Measurements from ENCODE around the gene FAM83F. TPM values are rescaled to one million over a fixed set of nuclear protein-coding genes. Genes with fewer than 3 reads are reported as not detected.

FAM83F gene
- total and polyA plus RNA-seq, 7 donors = under 0.01 to 19.5 (median 0.71) TPM

DNA sequence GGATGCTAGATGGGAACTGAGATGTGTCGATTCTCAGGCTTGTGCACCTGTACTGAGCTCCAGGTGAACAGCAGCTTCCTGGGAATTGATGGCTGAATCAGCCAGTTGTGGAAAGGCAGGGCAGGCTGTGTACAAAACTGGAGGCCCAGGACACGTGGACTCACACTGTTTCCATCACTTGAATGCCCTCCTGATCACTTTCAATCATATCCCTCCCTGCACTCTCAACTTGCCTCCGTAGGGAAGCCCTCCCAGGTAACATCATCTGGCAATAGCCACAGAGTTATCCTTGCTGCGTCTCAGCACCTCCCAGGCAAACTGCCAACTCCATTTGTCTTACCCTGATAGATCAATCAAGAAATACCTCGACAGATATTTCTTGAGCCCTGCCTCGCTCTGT, 10.1 kb downstream of the FAM83F start:
- intact Hi-C loops (cut with DNase I) = no loop called here

GRCh38 chr22:40006641-40007040, 11.9 kb downstream of the FAM83F start:
- H3K27ac ChIP-seq = no peak overlapping the region
- peaks cover 6 to 56% (median 17%) of the 10 kb centered on the region in 3 donors for H3K27me3 ChIP-seq
- no peak for TF ChIP-seq EP300 (IDR thresholded peaks at IDR 0.05)
- TF ChIP-seq, protein P1, sequence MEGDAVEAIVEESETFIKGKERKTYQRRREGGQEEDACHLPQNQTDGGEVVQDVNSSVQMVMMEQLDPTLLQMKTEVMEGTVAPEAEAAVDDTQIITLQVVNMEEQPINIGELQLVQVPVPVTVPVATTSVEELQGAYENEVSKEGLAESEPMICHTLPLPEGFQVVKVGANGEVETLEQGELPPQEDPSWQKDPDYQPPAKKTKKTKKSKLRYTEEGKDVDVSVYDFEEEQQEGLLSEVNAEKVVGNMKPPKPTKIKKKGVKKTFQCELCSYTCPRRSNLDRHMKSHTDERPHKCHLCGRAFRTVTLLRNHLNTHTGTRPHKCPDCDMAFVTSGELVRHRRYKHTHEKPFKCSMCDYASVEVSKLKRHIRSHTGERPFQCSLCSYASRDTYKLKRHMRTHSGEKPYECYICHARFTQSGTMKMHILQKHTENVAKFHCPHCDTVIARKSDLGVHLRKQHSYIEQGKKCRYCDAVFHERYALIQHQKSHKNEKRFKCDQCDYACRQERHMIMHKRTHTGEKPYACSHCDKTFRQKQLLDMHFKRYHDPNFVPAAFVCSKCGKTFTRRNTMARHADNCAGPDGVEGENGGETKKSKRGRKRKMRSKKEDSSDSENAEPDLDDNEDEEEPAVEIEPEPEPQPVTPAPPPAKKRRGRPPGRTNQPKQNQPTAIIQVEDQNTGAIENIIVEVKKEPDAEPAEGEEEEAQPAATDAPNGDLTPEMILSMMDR (IDR thresholded peaks at IDR 0.05) = no peak
- no peak for TF ChIP-seq POLR2AphosphoS5 (IDR thresholded peaks at IDR 0.05)
- no peak for TF ChIP-seq POLR2A (IDR thresholded peaks at IDR 0.05)
- intact Hi-C loops (cut with DNase I) = no loop called here
- no peaks in the 10 kb centered on the region for H3K9me3 ChIP-seq
- no peak overlapping the region for H3K4me3 ChIP-seq
- 87 to 95% methylated on average over 8 of the region's 8 CpGs for WGBS, 2 donors
- no peaks in the 10 kb centered on the region for H3K36me3 ChIP-seq
- H3K4me1 ChIP-seq = no peaks in the 10 kb centered on the region
- no peak for DNase-seq

More for the DNA sequence above, 10.1 kb downstream of the FAM83F start:
- DNase-seq = no peak
- no peak overlapping the region for H3K4me3 ChIP-seq
- 82 to 85% methylated on average over 6 of the region's 6 CpGs for WGBS, 2 donors
- H3K36me3 ChIP-seq = no peaks in the 10 kb centered on the region
- TF ChIP-seq POLR2AphosphoS5 (IDR thresholded peaks at IDR 0.05) = no peak
- TF ChIP-seq POLR2A (IDR thresholded peaks at IDR 0.05) = no peak
- TF ChIP-seq, protein P1 (IDR thresholded peaks at IDR 0.05) = no peak
- TF ChIP-seq EP300 (IDR thresholded peaks at IDR 0.05) = no peak
- no peaks in the 10 kb centered on the region for H3K9me3 ChIP-seq
- H3K4me1 ChIP-seq = no peaks in the 10 kb centered on the region
- peaks cover 6 to 38% (median 11%) of the 10 kb centered on the region in 3 donors for H3K27me3 ChIP-seq
- H3K27ac ChIP-seq = no peak overlapping the region

DNA sequence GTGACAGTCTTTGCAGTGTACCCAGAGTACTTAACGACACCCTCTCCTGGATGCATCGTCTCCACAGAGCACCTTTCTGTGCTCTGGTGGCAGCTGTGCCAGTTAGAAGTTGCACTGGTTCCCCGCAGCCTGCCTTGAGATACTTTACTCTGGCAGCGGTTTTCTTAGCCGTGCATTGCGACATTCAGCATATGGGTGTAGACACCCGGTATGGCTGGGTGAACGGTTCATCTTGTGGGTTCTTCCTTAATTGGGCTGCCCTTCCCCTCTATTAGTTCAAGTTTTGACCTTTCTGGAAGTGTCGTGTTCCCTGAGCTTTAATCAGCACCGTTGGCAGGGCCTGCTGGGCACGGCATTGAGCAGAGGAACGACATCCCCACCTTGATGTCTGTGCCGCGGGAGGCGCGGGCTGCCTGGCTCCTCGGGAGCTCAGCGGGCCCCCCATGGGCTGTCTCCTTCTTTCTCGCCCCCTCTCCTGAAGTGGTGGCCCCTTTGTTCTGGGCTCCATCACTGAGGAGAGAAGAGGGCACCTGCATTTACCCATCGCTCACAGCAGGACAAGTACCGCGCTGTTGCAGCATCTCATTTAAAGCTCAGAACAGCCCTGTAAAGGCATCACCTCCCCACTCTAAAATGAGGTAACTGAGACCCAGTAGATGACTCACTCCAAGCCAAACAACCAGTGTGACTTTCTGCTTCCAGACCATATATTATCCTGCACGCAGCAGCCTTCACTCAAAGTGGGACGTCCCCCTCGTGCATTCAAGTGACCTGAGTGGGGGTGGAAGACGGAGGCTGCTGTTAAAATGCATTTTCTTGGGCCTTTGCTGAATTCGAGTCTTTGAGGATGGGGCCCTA, 13.3 kb downstream of the FAM83F start:
- WGBS, 2 donors = 83 to 85% methylated on average over 27 of the region's 27 CpGs
- H3K4me1 ChIP-seq = no peaks in the 10 kb centered on the region
- no peaks in the 10 kb centered on the region for H3K36me3 ChIP-seq
- H3K4me3 ChIP-seq = no peak overlapping the region
- TF ChIP-seq POLR2AphosphoS5 (IDR thresholded peaks at IDR 0.05) (no peak), EP300 (IDR thresholded peaks at IDR 0.05) (no peak), POLR2A (IDR thresholded peaks at IDR 0.05) (no peak)
- TF ChIP-seq, protein P1 (IDR thresholded peaks at IDR 0.05) = no peak
- H3K9me3 ChIP-seq = no peaks in the 10 kb centered on the region
- intact Hi-C loops (cut with DNase I) = no loop called here
- no peak for DNase-seq
- peaks cover 6 to 58% (median 17%) of the 10 kb centered on the region in 3 donors for H3K27me3 ChIP-seq
- no peak overlapping the region for H3K27ac ChIP-seq

GRCh38 chr22:40008726-40009291, 14.1 kb downstream of the FAM83F start:
- H3K27me3 ChIP-seq = peaks cover 6 to 58% (median 17%) of the 10 kb centered on the region in 3 donors
- TF ChIP-seq POLR2A (IDR thresholded peaks at IDR 0.05) (no peak), POLR2AphosphoS5 (IDR thresholded peaks at IDR 0.05) (no peak), EP300 (IDR thresholded peaks at IDR 0.05) (no peak)
- TF ChIP-seq, protein P1 (IDR thresholded peaks at IDR 0.05) = no peak

More at GRCh38 chr22:40008726-40009291, 14.1 kb downstream of the FAM83F start:
- Histone ChIP-seq H3K4me1 (no peaks in the 10 kb centered on the region), H3K4me3 (no peak overlapping the region), H3K9me3 (no peaks in the 10 kb centered on the region), H3K27ac (no peak overlapping the region), H3K36me3 (no peaks in the 10 kb centered on the region)
- WGBS, 2 donors = 47 to 76% methylated on average over 10 of the region's 10 CpGs
- DNase-seq = no peak
- intact Hi-C loops (cut with DNase I) = no loop called here

Data from sigmoid colon (tissue), 7 donors.